ENCODE data around the gene SLC12A7. TPM values are rescaled to one million over a fixed set of nuclear protein-coding genes. Genes with fewer than 3 reads are reported as not detected.

Gene SLC12A7
- total and polyA plus RNA-seq, 2 donors = 12.2 to 23.5 TPM

GRCh38 chr5:1068204-1068894 lies 43.5 kb downstream of the SLC12A7 start:
- DNase-seq (ENCODE audit: low read depth in 6 of 9, low spot score in 9 of 9) = no peak

GRCh38 chr5:1067141-1068121 lies 44.4 kb downstream of the SLC12A7 start:
- DNase-seq (ENCODE audit: low read depth in 6 of 9, low spot score in 9 of 9) = no peak
- Histone ChIP-seq H3K9me3 (ENCODE audit: control insufficient read depth in 2 of 2, insufficient read depth in 1 of 2, low read length in 1 of 2) (no peaks in the 10 kb centered on the region), H3K36me3 (ENCODE audit: control insufficient read depth in 2 of 2, insufficient read depth in 2 of 2, low read length in 1 of 2) (peaks cover 35 to 54% of the 10 kb centered on the region in 2 donors), H3K4me1 (ENCODE audit: control insufficient read depth in 2 of 2, insufficient read depth in 2 of 2, low read length in 2 of 2) (no peaks in the 10 kb centered on the region), H3K4me3 (ENCODE audit: low read length in 2 of 2) (no peak overlapping the region), H3K27me3 (ENCODE audit: control insufficient read depth in 2 of 2, insufficient read depth in 1 of 2, low read length in 1 of 2) (no peaks in the 10 kb centered on the region), H3K27ac (ENCODE audit: low read depth in 1 of 2, low read length in 1 of 2) (no peak overlapping the region)
- 97% methylated on average over 45 of the region's 45 CpGs for WGBS

More at GRCh38 chr5:1068204-1068894, 43.5 kb downstream of the SLC12A7 start:
- Histone ChIP-seq H3K4me3 (ENCODE audit: low read length in 2 of 2) (no peak overlapping the region), H3K9me3 (ENCODE audit: control insufficient read depth in 2 of 2, insufficient read depth in 1 of 2, low read length in 1 of 2) (no peaks in the 10 kb centered on the region), H3K27me3 (ENCODE audit: control insufficient read depth in 2 of 2, insufficient read depth in 1 of 2, low read length in 1 of 2) (no peaks in the 10 kb centered on the region), H3K27ac (ENCODE audit: low read depth in 1 of 2, low read length in 1 of 2) (no peak overlapping the region), H3K36me3 (ENCODE audit: control insufficient read depth in 2 of 2, insufficient read depth in 2 of 2, low read length in 1 of 2) (peaks cover 29 to 49% of the 10 kb centered on the region in 2 donors), H3K4me1 (ENCODE audit: control insufficient read depth in 2 of 2, insufficient read depth in 2 of 2, low read length in 2 of 2) (no peaks in the 10 kb centered on the region)
- 97% methylated on average over 34 of the region's 34 CpGs for WGBS

- DNase-seq (ENCODE audit: low read depth in 6 of 9, low spot score in 9 of 9) = no peak
- H3K27ac ChIP-seq (ENCODE audit: low read depth in 1 of 2, low read length in 1 of 2) = no peak overlapping the region
- H3K4me3 ChIP-seq (ENCODE audit: low read length in 2 of 2) = no peak overlapping the region
- peaks cover 0 to 3% of the 10 kb centered on the region in 2 donors for H3K9me3 ChIP-seq (ENCODE audit: control insufficient read depth in 2 of 2, insufficient read depth in 1 of 2, low read length in 1 of 2)
- no peaks in the 10 kb centered on the region for H3K27me3 ChIP-seq (ENCODE audit: control insufficient read depth in 2 of 2, insufficient read depth in 1 of 2, low read length in 1 of 2)
- peaks cover 41 to 54% of the 10 kb centered on the region in 2 donors for H3K36me3 ChIP-seq (ENCODE audit: control insufficient read depth in 2 of 2, insufficient read depth in 2 of 2, low read length in 1 of 2)
- no peaks in the 10 kb centered on the region for H3K4me1 ChIP-seq (ENCODE audit: control insufficient read depth in 2 of 2, insufficient read depth in 2 of 2, low read length in 2 of 2)
- 97% methylated on average over 12 of the region's 12 CpGs for whole genome bisulfite sequencing
Observed at GRCh38 chr5:1066676-1067075, 45.2 kb downstream of the SLC12A7 start.

GRCh38 chr5:1065891-1066650 lies 45.8 kb downstream of the SLC12A7 start:
- Histone ChIP-seq H3K4me3 (ENCODE audit: low read length in 2 of 2) (no peak overlapping the region), H3K27ac (ENCODE audit: low read depth in 1 of 2, low read length in 1 of 2) (no peak overlapping the region), H3K27me3 (ENCODE audit: control insufficient read depth in 2 of 2, insufficient read depth in 1 of 2, low read length in 1 of 2) (no peaks in the 10 kb centered on the region), H3K9me3 (ENCODE audit: control insufficient read depth in 2 of 2, insufficient read depth in 1 of 2, low read length in 1 of 2) (peaks cover 0 to 3% of the 10 kb centered on the region in 2 donors), H3K4me1 (ENCODE audit: control insufficient read depth in 2 of 2, insufficient read depth in 2 of 2, low read length in 2 of 2) (no peaks in the 10 kb centered on the region), H3K36me3 (ENCODE audit: control insufficient read depth in 2 of 2, insufficient read depth in 2 of 2, low read length in 1 of 2) (peaks cover 41 to 54% of the 10 kb centered on the region in 2 donors)
- DNase-seq (ENCODE audit: low read depth in 6 of 9, low spot score in 9 of 9) = no peak
- WGBS = 98% methylated on average over 16 of the region's 16 CpGs

- Histone ChIP-seq H3K36me3 (ENCODE audit: control insufficient read depth in 2 of 2, insufficient read depth in 2 of 2, low read length in 1 of 2) (peaks cover 46 to 58% of the 10 kb centered on the region in 2 donors), H3K4me3 (ENCODE audit: low read length in 2 of 2) (no peak overlapping the region), H3K27me3 (ENCODE audit: control insufficient read depth in 2 of 2, insufficient read depth in 1 of 2, low read length in 1 of 2) (no peaks in the 10 kb centered on the region), H3K9me3 (ENCODE audit: control insufficient read depth in 2 of 2, insufficient read depth in 1 of 2, low read length in 1 of 2) (peaks cover 0 to 3% of the 10 kb centered on the region in 2 donors), H3K4me1 (ENCODE audit: control insufficient read depth in 2 of 2, insufficient read depth in 2 of 2, low read length in 2 of 2) (no peaks in the 10 kb centered on the region), H3K27ac (ENCODE audit: low read depth in 1 of 2, low read length in 1 of 2) (no peak overlapping the region)
- 95% methylated on average over 26 of the region's 26 CpGs for WGBS
- no peak for DNase-seq (ENCODE audit: low read depth in 6 of 9, low spot score in 9 of 9)
Observed at GRCh38 chr5:1065143-1065750, 46.6 kb downstream of the SLC12A7 start.

- Histone ChIP-seq H3K4me3 (ENCODE audit: low read length in 2 of 2) (no peak overlapping the region), H3K4me1 (ENCODE audit: control insufficient read depth in 2 of 2, insufficient read depth in 2 of 2, low read length in 2 of 2) (no peaks in the 10 kb centered on the region), H3K36me3 (ENCODE audit: control insufficient read depth in 2 of 2, insufficient read depth in 2 of 2, low read length in 1 of 2) (peaks cover 50 to 62% of the 10 kb centered on the region in 2 donors), H3K27me3 (ENCODE audit: control insufficient read depth in 2 of 2, insufficient read depth in 1 of 2, low read length in 1 of 2) (no peaks in the 10 kb centered on the region), H3K27ac (ENCODE audit: low read depth in 1 of 2, low read length in 1 of 2) (no peak overlapping the region), H3K9me3 (ENCODE audit: control insufficient read depth in 2 of 2, insufficient read depth in 1 of 2, low read length in 1 of 2) (peaks cover 0 to 3% of the 10 kb centered on the region in 2 donors)
- 93% methylated on average over 49 of the region's 49 CpGs for WGBS
- DNase-seq (ENCODE audit: low read depth in 6 of 9, low spot score in 9 of 9) = no peak
Observed at GRCh38 chr5:1064383-1065142, 47.3 kb downstream of the SLC12A7 start.

GRCh38 chr5:1063661-1064382 lies 48.0 kb downstream of the SLC12A7 start:
- no peak overlapping the region for H3K27ac ChIP-seq (ENCODE audit: low read depth in 1 of 2, low read length in 1 of 2)
- no peaks in the 10 kb centered on the region for H3K27me3 ChIP-seq (ENCODE audit: control insufficient read depth in 2 of 2, insufficient read depth in 1 of 2, low read length in 1 of 2)
- peaks cover 0 to 3% of the 10 kb centered on the region in 2 donors for H3K9me3 ChIP-seq (ENCODE audit: control insufficient read depth in 2 of 2, insufficient read depth in 1 of 2, low read length in 1 of 2)
- no peak for DNase-seq (ENCODE audit: low read depth in 6 of 9, low spot score in 9 of 9)
- H3K36me3 ChIP-seq (ENCODE audit: control insufficient read depth in 2 of 2, insufficient read depth in 2 of 2, low read length in 1 of 2) = peaks cover 53 to 62% of the 10 kb centered on the region in 2 donors
- no peak overlapping the region for H3K4me3 ChIP-seq (ENCODE audit: low read length in 2 of 2)
- H3K4me1 ChIP-seq (ENCODE audit: control insufficient read depth in 2 of 2, insufficient read depth in 2 of 2, low read length in 2 of 2) = no peaks in the 10 kb centered on the region
- 93% methylated on average over 56 of the region's 56 CpGs for WGBS
